GM12891 (cell line): Measurements from ENCODE around the gene MBD3L4.

Source experiments
- POLR2A ChIP-seq: IDR thresholded peaks from 2 replicates; pipeline ENCODE4 v1.6.1; 2011; ENCODE audit warnings: low read depth, low read length, control low read depth
- POLR2AphosphoS5 ChIP-seq: IDR thresholded peaks from 2 replicates; pipeline ENCODE4 v1.6.1; 2011; ENCODE audit warnings: low read depth, low read length, control low read depth
- TAF1 ChIP-seq: IDR thresholded peaks from 2 replicates; pipeline ENCODE4 v1.6.1; 2011; ENCODE audit warnings: low read depth, low read length, control low read depth

GRCh38 chr19:7018828-7019227 is 21.2 kb downstream of the MBD3L4 start:
- TF ChIP-seq POLR2A = no peak
- no peak for TF ChIP-seq POLR2AphosphoS5
- TF ChIP-seq TAF1 = no peak
